Measurements from ENCODE around the gene BTBD9.
"Not testable (repeated sequence)": the region's sequence is repeated elsewhere in the genome, so short reads cannot be mapped to it uniquely, and the experiment has no call there.

The BTBD9 gene

GRCh38 chr6:38434051-38434450, 205.7 kb downstream of the BTBD9 start:
- no peak for DNase-seq (ENCODE audit: low read depth, low spot score)

GRCh38 chr6:38432479-38432878, 207.2 kb downstream of the BTBD9 start:
- no peak for DNase-seq (ENCODE audit: low read depth, low spot score)

DNA sequence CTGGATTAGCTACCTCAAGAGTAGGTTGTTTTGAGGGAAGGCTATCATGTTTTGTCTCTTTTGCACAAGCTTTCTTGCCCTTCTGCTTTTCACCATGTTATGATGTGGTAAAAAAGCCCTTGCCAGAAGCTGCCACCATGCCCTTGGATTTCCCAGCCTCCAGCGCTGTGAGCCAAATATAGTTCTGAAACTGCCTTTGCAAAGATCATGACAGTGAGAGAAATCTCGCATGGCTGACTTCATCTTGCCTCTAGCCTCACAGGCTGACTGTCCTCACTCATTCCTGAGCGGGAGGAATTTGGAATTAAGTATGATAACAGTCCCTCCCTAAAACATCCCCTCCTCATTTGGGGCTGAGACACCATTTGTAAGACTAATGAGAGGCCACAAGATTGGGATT, 207.7 kb downstream of the BTBD9 start:
- no peak for DNase-seq (ENCODE audit: low read depth, low spot score)

DNA sequence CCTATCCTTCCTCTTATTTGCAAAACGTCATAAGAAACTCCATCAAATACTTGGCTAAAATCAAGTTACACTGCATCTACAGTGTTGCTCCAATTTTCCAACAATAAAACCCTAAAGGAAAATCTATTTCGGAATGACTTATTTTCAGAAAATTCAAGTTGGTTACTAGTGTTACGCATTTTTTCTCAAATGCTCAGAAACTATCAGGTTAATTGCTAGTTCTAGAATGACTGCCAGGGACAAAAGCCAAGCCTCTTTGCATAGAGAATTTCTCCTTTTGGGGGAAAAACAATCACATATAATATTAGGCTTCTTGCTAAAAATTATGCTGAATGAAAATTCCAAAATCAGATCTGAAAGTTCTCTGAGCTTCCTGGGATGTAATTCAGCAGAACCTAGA, 210.2 kb downstream of the BTBD9 start:
- DNase-seq (ENCODE audit: low read depth, low spot score) = no peak

DNA sequence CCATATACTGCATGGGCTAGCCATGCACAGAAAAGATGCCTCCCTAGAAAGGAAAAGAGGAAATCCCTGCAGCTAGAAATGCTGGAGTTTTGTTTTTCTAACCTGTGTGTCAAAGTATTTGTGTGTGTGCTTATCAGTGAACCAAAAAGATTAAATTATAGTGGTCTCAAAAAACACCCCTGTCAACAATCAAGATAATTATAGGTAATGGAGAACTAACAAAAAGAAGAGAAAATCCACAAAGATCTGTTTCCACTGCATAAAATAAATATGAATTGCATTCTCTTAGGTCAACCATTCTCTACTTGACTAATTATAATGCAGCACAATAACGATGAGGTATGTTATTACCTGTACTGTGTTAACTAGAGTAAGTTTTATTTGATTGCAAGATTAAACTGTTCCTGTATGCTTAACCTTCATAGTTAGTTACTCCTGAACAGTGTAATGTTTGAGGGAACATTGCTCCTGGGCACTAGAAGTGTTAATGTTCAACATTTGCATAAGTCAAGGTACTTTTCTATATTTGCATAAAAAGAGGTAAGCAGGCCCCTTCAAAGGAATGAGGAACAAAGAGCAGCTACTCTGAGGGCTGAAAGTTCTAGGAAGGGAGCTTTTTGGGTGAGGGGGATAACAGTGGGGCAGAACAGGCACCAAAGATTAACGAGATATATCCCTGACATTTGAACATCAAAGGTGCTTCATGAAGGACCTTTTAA, 212.1 kb downstream of the BTBD9 start:
- DNase-seq (ENCODE audit: low read depth, low spot score) = no peak

DNA sequence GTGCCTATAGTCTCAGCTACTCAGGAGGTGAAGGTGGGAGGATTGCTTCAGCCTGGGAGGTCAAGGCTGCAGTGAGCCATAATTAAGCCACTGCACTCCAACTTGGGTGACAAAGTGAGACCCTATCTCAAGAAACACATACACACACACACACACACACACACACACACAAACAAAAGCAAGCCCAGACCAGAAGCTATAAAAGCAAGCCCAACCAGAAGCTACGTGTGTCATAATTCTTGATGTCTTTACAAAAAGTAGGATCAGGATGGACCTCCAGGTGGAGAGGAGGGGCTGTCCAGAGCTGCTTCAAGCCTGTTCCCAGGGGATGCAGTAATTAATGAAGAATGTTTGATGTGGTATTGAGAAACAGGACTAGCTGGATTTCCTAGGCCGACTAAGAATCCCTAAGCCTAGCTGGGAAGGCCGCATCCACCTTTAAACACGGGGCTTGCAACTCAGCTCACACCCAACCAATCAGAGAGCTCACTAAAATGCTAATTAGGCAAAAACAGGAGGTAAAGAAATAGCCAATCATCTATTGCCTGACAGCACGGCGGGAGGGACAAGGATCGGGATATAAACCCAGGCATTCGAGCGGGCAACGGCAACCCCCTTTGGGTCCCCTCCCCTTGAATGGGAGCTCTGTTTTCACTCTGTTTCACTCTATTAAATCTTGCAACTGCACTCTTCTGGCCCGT, 213.8 kb downstream of the BTBD9 start:
- DNase-seq (ENCODE audit: low read depth, low spot score) = not testable (repeated sequence)

GRCh38 chr6:38423746-38424145, 216.0 kb downstream of the BTBD9 start:
- DNase-seq (ENCODE audit: low read depth, low spot score) = no peak

- DNase-seq (ENCODE audit: low read depth, low spot score) = no peak
These were observed 219.5 kb downstream of the BTBD9 start for GRCh38 chr6:38420207-38420606.

DNA sequence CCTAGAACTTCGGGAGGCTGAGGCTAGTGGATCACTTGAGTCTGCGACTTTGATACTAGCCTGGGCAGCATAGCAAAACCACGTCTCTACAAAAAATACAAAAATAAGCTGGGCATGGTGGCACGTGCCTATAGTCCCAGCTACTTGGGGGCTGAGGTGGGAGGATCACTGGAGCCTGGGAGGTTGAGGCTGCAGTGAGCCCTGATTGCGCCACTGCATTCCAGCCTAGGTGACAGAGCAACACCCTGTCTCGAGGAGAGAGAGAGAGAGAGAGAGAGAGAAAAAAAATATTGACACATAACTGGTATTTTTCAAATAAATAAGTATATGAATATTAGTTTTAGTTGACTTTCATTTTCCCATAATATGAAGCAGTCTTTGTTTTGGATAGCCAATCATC, 222.2 kb downstream of the BTBD9 start:
- DNase-seq (ENCODE audit: low read depth, low spot score) = no peak

- no peak for DNase-seq (ENCODE audit: low read depth, low spot score)
These were observed 224.3 kb downstream of the BTBD9 start for GRCh38 chr6:38415231-38416005.

GRCh38 chr6:38413102-38413800, 226.5 kb downstream of the BTBD9 start:
- DNase-seq (ENCODE audit: low read depth, low spot score) = no peak

GRCh38 chr6:38407192-38407591, 232.5 kb downstream of the BTBD9 start:
- DNase-seq (ENCODE audit: low read depth, low spot score) = no peak

DNA sequence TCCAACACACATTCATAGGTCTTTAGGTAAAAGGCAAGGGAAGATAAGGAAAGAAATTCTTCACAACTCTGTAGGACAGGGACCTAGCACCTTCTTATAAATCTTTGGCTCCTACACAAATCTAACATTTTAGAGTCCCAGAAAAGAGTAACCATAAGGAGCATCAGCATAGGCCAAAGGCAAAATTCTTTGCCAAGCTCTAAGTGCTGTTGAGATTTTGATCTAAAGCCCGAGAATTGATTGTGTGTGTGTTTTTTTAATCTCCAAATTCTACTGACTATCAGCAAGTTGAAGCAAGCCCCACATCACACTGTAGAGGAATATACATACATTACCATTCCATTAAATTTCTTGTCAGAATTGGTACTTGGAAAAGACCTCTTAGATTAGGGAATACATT, 233.6 kb downstream of the BTBD9 start:
- no peak for DNase-seq (ENCODE audit: low read depth, low spot score)

GRCh38 chr6:38404900-38405556, 234.7 kb downstream of the BTBD9 start:
- no peak for DNase-seq (ENCODE audit: low read depth, low spot score)

DNA sequence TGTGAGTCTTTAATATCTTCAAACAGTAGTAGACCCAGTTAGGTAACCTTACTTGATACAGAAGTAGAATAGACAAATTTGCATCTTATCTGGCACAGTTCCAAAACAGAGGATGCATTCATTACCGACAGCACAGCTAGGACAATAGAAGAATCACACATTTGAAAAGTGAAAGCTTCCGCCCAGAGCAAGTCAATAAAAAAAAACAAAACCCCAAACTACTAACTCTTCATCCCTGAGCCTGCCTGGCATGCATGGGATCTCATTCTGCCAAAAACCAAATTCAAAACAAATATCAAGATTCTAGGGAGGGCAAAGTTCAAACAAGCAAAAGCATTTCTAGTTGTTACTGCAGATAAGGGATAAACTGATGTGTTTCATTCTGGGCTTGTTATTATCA, 235.4 kb downstream of the BTBD9 start:
- no peak for DNase-seq (ENCODE audit: low read depth, low spot score)

DNA sequence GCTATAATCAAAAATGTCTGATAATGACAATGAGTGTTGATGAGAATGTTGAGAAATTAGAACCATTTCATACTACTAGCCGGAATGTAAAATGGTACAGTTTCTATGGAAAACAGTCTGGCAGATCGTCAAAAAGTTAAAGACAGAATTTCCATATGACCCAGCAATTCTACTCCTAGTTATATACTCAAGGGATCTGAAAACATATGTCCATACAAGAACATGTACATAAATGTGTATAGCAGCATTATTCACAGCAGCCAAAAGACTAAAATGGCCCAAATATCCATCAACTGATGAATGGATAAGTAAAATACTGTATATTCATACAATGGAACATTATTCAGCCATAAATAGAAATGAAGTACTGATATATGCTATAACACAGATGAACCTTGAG, 236.2 kb downstream of the BTBD9 start:
- DNase-seq (ENCODE audit: low read depth, low spot score) = no peak

DNA sequence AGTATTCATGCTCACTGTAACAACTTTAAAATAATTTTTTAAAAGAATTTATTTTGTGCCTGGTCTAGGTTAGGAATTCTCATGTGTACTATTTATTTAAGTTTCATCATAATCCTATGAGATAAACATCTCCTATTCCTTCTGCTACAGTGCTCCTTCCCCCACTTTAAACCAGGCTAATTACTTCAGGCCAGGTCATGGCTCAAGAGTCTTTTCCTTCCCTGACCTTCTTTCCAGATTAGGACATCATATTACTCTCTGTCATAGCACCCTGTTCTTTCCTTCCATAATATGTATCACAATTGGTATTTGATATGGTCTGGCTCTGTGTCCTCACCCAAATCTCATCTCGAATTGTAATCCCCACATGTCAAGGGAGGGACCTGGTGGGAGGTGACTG, 239.0 kb downstream of the BTBD9 start:
- DNase-seq (ENCODE audit: low read depth, low spot score) = no peak

DNA sequence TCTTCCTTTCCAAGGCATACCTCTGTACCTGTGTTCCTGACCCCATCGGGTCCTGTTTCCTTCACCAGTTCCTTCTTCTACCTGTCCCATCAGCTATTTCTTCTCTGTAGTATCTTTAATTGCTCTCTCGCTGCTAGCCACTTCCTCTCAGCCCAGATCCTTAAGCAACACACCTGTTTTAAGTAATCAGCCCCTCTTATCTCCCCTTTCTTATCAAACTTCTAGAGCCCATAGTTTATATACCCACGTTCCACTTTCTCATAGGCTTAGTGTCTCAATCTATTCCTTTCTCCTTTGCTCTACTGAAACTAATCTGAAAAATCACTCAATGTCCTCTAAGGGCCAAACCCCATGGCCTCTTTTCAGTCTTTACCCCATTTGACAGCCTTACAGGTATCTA, 239.6 kb downstream of the BTBD9 start:
- DNase-seq (ENCODE audit: low read depth, low spot score) = no peak

GRCh38 chr6:38396209-38396608, 243.5 kb downstream of the BTBD9 start:
- no peak for DNase-seq (ENCODE audit: low read depth, low spot score)

DNA sequence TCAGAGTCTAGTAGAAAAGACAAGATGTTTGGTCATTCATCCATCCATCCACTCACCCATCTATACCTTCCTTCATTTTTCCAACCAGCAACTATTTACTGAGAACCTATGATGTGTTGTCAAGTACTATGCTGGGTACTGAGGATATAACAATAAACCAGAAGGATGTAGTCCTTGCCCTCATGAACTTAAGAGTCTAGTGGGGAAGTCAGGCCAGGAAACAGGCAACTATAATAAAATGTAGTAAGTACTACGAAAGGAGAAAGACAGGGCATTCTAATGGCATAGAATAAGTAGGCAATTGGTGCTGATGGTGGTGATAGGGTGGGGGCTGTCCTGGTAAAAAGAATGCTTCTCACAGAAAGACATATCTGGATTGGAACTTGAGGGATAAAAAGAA, 245.7 kb downstream of the BTBD9 start:
- no peak for DNase-seq (ENCODE audit: low read depth, low spot score)
